ENCODE results near the gene TBC1D22A.

Gene TBC1D22A

GRCh38 chr22:46911346-46911745, 148.9 kb downstream of the TBC1D22A start:
- Histone ChIP-seq H3K9me3 (ENCODE audit: severe bottlenecking) (no peaks in the 10 kb centered on the region), H3K27ac (ENCODE audit: poor library complexity, severe bottlenecking) (no peak overlapping the region), H3K27me3 (ENCODE audit: insufficient read depth, poor library complexity, severe bottlenecking) (no peaks in the 10 kb centered on the region), H3K4me3 (ENCODE audit: severe bottlenecking) (no peak overlapping the region), H3K36me3 (ENCODE audit: low read depth) (peaks cover 18% of the 10 kb centered on the region), H3K4me1 (ENCODE audit: insufficient read depth, poor library complexity, severe bottlenecking) (no peaks in the 10 kb centered on the region)
- no peak for DNase-seq (ENCODE audit: low spot score)
- ATAC-seq (ENCODE audit: low read depth), result no peak
- TF ChIP-seq CTCF (IDR thresholded peaks at IDR 0.05; ENCODE audit: poor library complexity, severe bottlenecking), result no peak

DNA sequence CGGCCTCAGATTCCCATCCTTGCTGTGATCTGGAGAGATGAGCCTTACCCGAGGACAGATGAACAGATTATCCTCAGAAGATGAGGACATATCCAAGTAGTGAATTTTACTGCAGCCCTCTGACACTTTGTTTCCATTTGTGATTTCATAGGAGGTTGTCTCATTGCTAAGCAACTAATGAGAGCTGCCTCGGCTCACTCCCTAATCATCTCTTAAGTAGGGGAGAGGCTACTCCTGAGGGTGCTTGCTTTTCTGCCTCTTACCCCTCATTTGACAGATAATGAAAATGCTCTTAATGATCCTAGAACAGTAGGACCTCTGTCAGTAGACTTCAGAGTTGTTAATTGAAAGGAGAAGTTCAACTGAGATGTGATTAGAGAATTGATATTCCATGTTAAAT, 150.9 kb downstream of the TBC1D22A start:
- no peak for TF ChIP-seq CTCF (IDR thresholded peaks at IDR 0.05; ENCODE audit: poor library complexity, severe bottlenecking)
- H3K27me3 ChIP-seq (ENCODE audit: insufficient read depth, poor library complexity, severe bottlenecking), result no peaks in the 10 kb centered on the region
- no peaks in the 10 kb centered on the region for H3K4me1 ChIP-seq (ENCODE audit: insufficient read depth, poor library complexity, severe bottlenecking)

GRCh38 chr22:46914481-46914880, 152.0 kb downstream of the TBC1D22A start:
- Histone ChIP-seq H3K27ac (ENCODE audit: poor library complexity, severe bottlenecking) (no peak overlapping the region), H3K9me3 (ENCODE audit: severe bottlenecking) (no peaks in the 10 kb centered on the region), H3K27me3 (ENCODE audit: insufficient read depth, poor library complexity, severe bottlenecking) (no peaks in the 10 kb centered on the region), H3K36me3 (ENCODE audit: low read depth) (peaks cover 18% of the 10 kb centered on the region), H3K4me1 (ENCODE audit: insufficient read depth, poor library complexity, severe bottlenecking) (no peaks in the 10 kb centered on the region), H3K4me3 (ENCODE audit: severe bottlenecking) (no peak overlapping the region)
- ATAC-seq (ENCODE audit: low read depth) (no peak), DNase-seq (ENCODE audit: low spot score) (no peak)
- no peak for TF ChIP-seq CTCF (IDR thresholded peaks at IDR 0.05; ENCODE audit: poor library complexity, severe bottlenecking)

More for the DNA sequence above, 150.9 kb downstream of the TBC1D22A start:
- Histone ChIP-seq H3K27ac (ENCODE audit: poor library complexity, severe bottlenecking) (no peak overlapping the region), H3K36me3 (ENCODE audit: low read depth) (peaks cover 18% of the 10 kb centered on the region), H3K4me3 (ENCODE audit: severe bottlenecking) (no peak overlapping the region), H3K9me3 (ENCODE audit: severe bottlenecking) (no peaks in the 10 kb centered on the region)
- no peak for DNase-seq (ENCODE audit: low spot score)
- no peak for ATAC-seq (ENCODE audit: low read depth)

DNA sequence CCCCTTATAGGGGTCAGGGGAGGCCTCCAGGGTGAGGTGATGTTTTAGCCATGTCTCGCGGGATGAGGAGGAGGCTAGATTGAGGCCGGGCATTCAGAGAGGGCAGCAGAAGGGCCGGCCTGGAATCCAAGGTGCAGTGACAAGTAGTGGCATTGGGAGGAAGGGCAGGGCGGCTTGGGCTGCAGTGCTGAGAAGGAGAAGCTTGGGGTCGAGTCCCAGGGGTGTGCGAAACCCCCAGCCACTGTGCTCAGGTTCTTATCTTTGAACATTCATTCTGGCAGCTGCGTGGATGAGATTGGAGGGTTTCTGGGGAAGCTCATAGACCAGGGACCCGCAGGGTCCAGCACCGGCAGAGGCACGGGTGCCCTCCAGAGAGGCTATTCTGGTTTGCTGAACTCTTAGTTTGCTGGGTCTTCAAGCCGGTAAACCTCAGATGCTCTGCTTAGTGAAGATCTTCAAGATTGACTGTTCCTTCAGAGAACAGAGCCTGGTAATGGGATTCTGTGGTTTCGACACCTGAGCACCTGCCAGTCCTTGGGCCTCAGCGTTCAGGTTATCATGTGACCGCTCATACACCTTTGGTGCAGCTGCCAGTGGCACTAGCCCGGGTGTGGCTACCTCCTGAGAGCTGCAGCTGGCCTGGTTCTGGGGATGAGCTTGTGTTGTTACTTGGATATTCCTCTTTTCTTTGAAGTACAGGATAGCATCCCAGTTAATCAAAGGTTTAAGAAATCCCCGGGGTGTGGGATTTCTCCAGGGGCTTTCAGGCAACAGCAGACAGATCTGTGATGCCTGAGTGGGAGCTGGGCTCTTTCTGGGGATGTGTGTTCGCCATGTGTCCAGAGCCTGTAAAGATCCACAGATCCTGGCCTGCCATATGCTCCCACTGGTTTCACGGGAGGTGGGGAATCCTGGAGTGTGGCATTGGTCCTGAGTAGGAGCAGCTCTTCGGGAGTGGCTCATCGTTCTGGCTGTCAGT, 152.8 kb downstream of the TBC1D22A start:
- H3K36me3 ChIP-seq (ENCODE audit: low read depth), result peaks cover 18% of the 10 kb centered on the region
- ATAC-seq (ENCODE audit: low read depth), result no peak

More for the DNA sequence above, 152.8 kb downstream of the TBC1D22A start:
- Histone ChIP-seq H3K27ac (ENCODE audit: poor library complexity, severe bottlenecking) (no peak overlapping the region), H3K9me3 (ENCODE audit: severe bottlenecking) (no peaks in the 10 kb centered on the region), H3K4me3 (ENCODE audit: severe bottlenecking) (no peak overlapping the region), H3K27me3 (ENCODE audit: insufficient read depth, poor library complexity, severe bottlenecking) (no peaks in the 10 kb centered on the region), H3K4me1 (ENCODE audit: insufficient read depth, poor library complexity, severe bottlenecking) (no peaks in the 10 kb centered on the region)
- no peak for DNase-seq (ENCODE audit: low spot score)
- TF ChIP-seq CTCF (IDR thresholded peaks at IDR 0.05; ENCODE audit: poor library complexity, severe bottlenecking), result no peak

All from RWPE2 (cell line).